H9 (cell line): ENCODE measurements around the gene RBP2. TPM values are rescaled to one million over a fixed set of nuclear protein-coding genes. Genes with fewer than 3 reads are reported as not detected.

Source experiments
- DNase-seq: peaks from one replicate; pipeline ENCODE4 v3.0.0-alpha.2; 2017
- H2AFZ ChIP-seq: one replicate; pipeline ENCODE4 v1.6.1; 2013; ENCODE audit warnings: mild to moderate bottlenecking, low read length, control low read depth, moderate library complexity
- H2AK5ac ChIP-seq: 2 replicates; pipeline ENCODE4 v1.6.1; 2013; ENCODE audit warnings: low read length, control low read depth, mixed read lengths; ENCODE audit not compliant: insufficient read length
- H2BK120ac ChIP-seq: one replicate; pipeline ENCODE4 v1.6.1; 2013; ENCODE audit warnings: low read depth, mild to moderate bottlenecking, low read length, control low read depth, inconsistent platforms; ENCODE audit not compliant: poor library complexity, severe bottlenecking
- H2BK12ac ChIP-seq: 2 replicates; pipeline ENCODE4 v1.6.1; 2013; ENCODE audit warnings: low read length, control low read depth, mixed read lengths, low read depth; ENCODE audit not compliant: insufficient read length
- H2BK15ac ChIP-seq: 2 replicates; pipeline ENCODE4 v1.6.1; 2013; ENCODE audit warnings: low read depth, low read length, control low read depth
- H2BK20ac ChIP-seq: one replicate; pipeline ENCODE4 v1.6.1; 2013; ENCODE audit warnings: low read depth, mild to moderate bottlenecking, low read length, control low read depth, inconsistent platforms; ENCODE audit not compliant: poor library complexity, severe bottlenecking
- H2BK5ac ChIP-seq: 2 replicates; pipeline ENCODE4 v1.6.1; 2013; ENCODE audit warnings: low read length, control low read depth, mixed read lengths; ENCODE audit not compliant: insufficient read length
- H3K14ac ChIP-seq: 2 replicates; pipeline ENCODE4 v1.6.1; 2013; ENCODE audit warnings: low read length, control low read depth; ENCODE audit not compliant: insufficient read depth
- H3K18ac ChIP-seq: 2 replicates; pipeline ENCODE4 v1.6.1; 2013; ENCODE audit warnings: low read depth, mild to moderate bottlenecking, mixed read lengths, low read length, control low read depth; ENCODE audit not compliant: insufficient read length
- H3K23ac ChIP-seq: 2 replicates; pipeline ENCODE4 v1.6.1; 2013; ENCODE audit warnings: low read length, control low read depth, mixed read lengths, low read depth; ENCODE audit not compliant: insufficient read length
- H3K23me2 ChIP-seq: 2 replicates; pipeline ENCODE4 v1.6.1; 2013; ENCODE audit warnings: low read depth, mild to moderate bottlenecking, mixed read lengths, low read length, control low read depth; ENCODE audit not compliant: insufficient read length, poor library complexity, severe bottlenecking
- H3K27ac ChIP-seq: 2 replicates; pipeline ENCODE4 v1.5.1; 2013; ENCODE audit warnings: low read length, control low read depth, mixed read lengths, low read depth; ENCODE audit not compliant: insufficient read length
- H3K27me3 ChIP-seq: 2 replicates; pipeline ENCODE4 v1.6.1; 2013; ENCODE audit warnings: low read length, control low read depth, inconsistent platforms; ENCODE audit not compliant: insufficient read depth
- H3K4ac ChIP-seq: 2 replicates; pipeline ENCODE4 v1.6.1; 2013; ENCODE audit warnings: low read depth, mild to moderate bottlenecking, control low read depth, inconsistent platforms, low read length, moderate library complexity
- H3K4me1 ChIP-seq: 2 replicates; pipeline ENCODE4 v1.6.1; 2013; ENCODE audit warnings: low read length, control low read depth, inconsistent platforms; ENCODE audit not compliant: insufficient read depth
- H3K4me2 ChIP-seq: 2 replicates; pipeline ENCODE4 v1.6.1; 2013; ENCODE audit warnings: low read length, control low read depth, mixed read lengths; ENCODE audit not compliant: insufficient read length, insufficient read depth
- H3K56ac ChIP-seq: 2 replicates; pipeline ENCODE4 v1.6.1; 2013; ENCODE audit warnings: low read depth, mild to moderate bottlenecking, mixed read lengths, low read length, control low read depth; ENCODE audit not compliant: insufficient read length
- H3K79me1 ChIP-seq: 2 replicates; pipeline ENCODE4 v1.6.1; 2013; ENCODE audit warnings: low read depth, mild to moderate bottlenecking, moderate library complexity, low read length, control low read depth, inconsistent platforms; ENCODE audit not compliant: insufficient read depth, poor library complexity, severe bottlenecking
- H3K79me2 ChIP-seq: 2 replicates; pipeline ENCODE4 v1.6.1; 2013; ENCODE audit warnings: low read length, control low read depth, inconsistent platforms; ENCODE audit not compliant: insufficient read depth
- H3K9ac ChIP-seq: 2 replicates; pipeline ENCODE4 v1.6.1; 2013; ENCODE audit warnings: low read length, control low read depth, mixed read lengths; ENCODE audit not compliant: insufficient read length; ENCODE audit errors: extremely low read depth
- H3K9me3 ChIP-seq: one replicate; pipeline ENCODE4 v1.6.1; 2013; ENCODE audit warnings: low read depth, low read length, inconsistent platforms; ENCODE audit not compliant: control insufficient read depth
- H3T11ph ChIP-seq: one replicate; pipeline ENCODE4 v1.6.1; 2013; ENCODE audit warnings: mild to moderate bottlenecking, low read length, control low read depth, inconsistent platforms
- H4K20me1 ChIP-seq: one replicate; pipeline ENCODE4 v1.6.1; 2013; ENCODE audit not compliant: control insufficient read depth, insufficient read length, insufficient read depth
- H4K5ac ChIP-seq: 2 replicates; pipeline ENCODE4 v1.6.1; 2013; ENCODE audit warnings: low read depth, mild to moderate bottlenecking, mixed read lengths, low read length, control low read depth; ENCODE audit not compliant: insufficient read length
- H4K8ac ChIP-seq: replicated peaks from 2 replicates; pipeline ENCODE4 v1.6.1; 2013; ENCODE audit warnings: low read length, control low read depth, mixed read lengths, low read depth; ENCODE audit not compliant: insufficient read length
- H4K91ac ChIP-seq: 2 replicates; pipeline ENCODE4 v1.6.1; 2013; ENCODE audit warnings: low read depth, mild to moderate bottlenecking, moderate library complexity, mixed read lengths, low read length, control low read depth; ENCODE audit not compliant: insufficient read length
- H3K27ac Mint-ChIP-seq, 3 experiments: 2 replicates in 2 of 3; 3 replicates in 1 of 3; pipeline ENCODE4 v1.8.0; 2020 to 2021; ENCODE audit warnings: mixed read lengths in 3 of 3, mild to moderate bottlenecking in 1 of 3, moderate library complexity in 1 of 3
- H3K27me3 Mint-ChIP-seq: 2 replicates; pipeline ENCODE4 v1.8.0; 2021; ENCODE audit warnings: low read depth, mild to moderate bottlenecking, moderate library complexity, mixed read lengths
- H3K36me3 Mint-ChIP-seq, 3 experiments: 2 replicates in 2 of 3; 3 replicates in 1 of 3; pipeline ENCODE4 v1.8.0; 2020 to 2021; ENCODE audit warnings: low read depth in 3 of 3, mixed read lengths in 3 of 3; ENCODE audit not compliant: insufficient read depth in 1 of 3
- H3K4me1 Mint-ChIP-seq, 2 experiments: 2 replicates each; pipeline ENCODE4 v1.8.0; 2020; ENCODE audit warnings: mixed read lengths in 2 of 2
- H3K4me3 Mint-ChIP-seq, 2 experiments: 2 replicates in 1 of 2; 3 replicates in 1 of 2; pipeline ENCODE4 v1.8.0; 2020 to 2021; ENCODE audit warnings: mild to moderate bottlenecking in 2 of 2, mixed read lengths in 2 of 2, moderate library complexity in 1 of 2
- H3K9me3 Mint-ChIP-seq, 2 experiments: 2 replicates in 1 of 2; 3 replicates in 1 of 2; pipeline ENCODE4 v1.8.0; 2020; ENCODE audit warnings: mild to moderate bottlenecking in 2 of 2, mixed read lengths in 2 of 2, moderate library complexity in 1 of 2
- CTCF ChIP-seq: fragments of 200-600 bp; sonication (generic); conservative IDR thresholded peaks from 3 replicates; pipeline ENCODE4 v1.8.0; 2021; ENCODE audit warnings: antibody characterized with exemption, mild to moderate bottlenecking
- WGBS: extraction: QIAGEN DNeasy Blood & Tissue Kit; methylation state at CpG from one replicate; pipeline ENCODE4 v1.1.7; 2013; ENCODE audit warnings: missing lambda C conversion rate, low lambda C conversion rate, mixed read lengths; ENCODE audit not compliant: insufficient read length; ENCODE audit errors: extremely low coverage; 5-methylcytosine and 5-hydroxymethylcytosine counted together
- total RNA-seq: library from RNA; stranded (reverse); gene quantifications from 2 replicates; pipeline ENCODE4 v1.2.1, GENCODE V29; 2021

Gene RBP2
- total RNA-seq, 1 experiment from 2014 or later: not detected

- no peaks in the 10 kb centered on the region for H3K79me2 ChIP-seq
Observed at GRCh38 chr3:139457066-139457465, 19.2 kb downstream of the RBP2 start.

More at GRCh38 chr3:139457066-139457465, 19.2 kb downstream of the RBP2 start:
- Histone ChIP-seq H2BK20ac (no peak overlapping the region), H3K4me2 (no peak overlapping the region), H3K4me1 (peaks cover 22% of the 10 kb centered on the region), H4K8ac (no peak overlapping the region), H3K56ac (no peak overlapping the region), H3K23ac (no peak overlapping the region), H2BK120ac (no peak overlapping the region), H3K9me3 (no peaks in the 10 kb centered on the region), H2BK5ac (no peak overlapping the region), H2BK15ac (no peak overlapping the region), H3K27me3 (no peaks in the 10 kb centered on the region), H3K14ac (no peak overlapping the region), H3K18ac (no peak overlapping the region), H4K20me1 (no peaks in the 10 kb centered on the region), H3K79me1 (no peaks in the 10 kb centered on the region), H4K5ac (no peak overlapping the region), H4K91ac (no peak overlapping the region), H3K23me2 (no peaks in the 10 kb centered on the region), H3K4ac (no peak overlapping the region), H2AFZ (no peak overlapping the region), H3T11ph (no peak overlapping the region), H3K9ac (no peak overlapping the region), H2AK5ac (no peak overlapping the region), H3K27ac (no peak overlapping the region), H2BK12ac (no peak overlapping the region)
- H3K36me3 Mint-ChIP-seq: no peaks in the 10 kb centered on the region
- H3K27me3 Mint-ChIP-seq: no peaks in the 10 kb centered on the region; the same call in none of the 2 replicates
- H3K27ac Mint-ChIP-seq: no peak overlapping the region
- H3K9me3 Mint-ChIP-seq: no peaks in the 10 kb centered on the region
- peaks cover 3 to 6% of the 10 kb centered on the region in 2 experiments; a peak in 3 of 4 replicates for H3K4me1 Mint-ChIP-seq
- DNase-seq: no peak
- no peak for TF ChIP-seq CTCF
- H3K4me3 Mint-ChIP-seq: no peak overlapping the region
- no CpG with 5 or more reads among the region's 3 CpGs for WGBS
